Activated T-cell treated with anti-CD3 and anti-CD28 coated beads, Interleukin-2, amount 50 U/mL, for 48 hours (primary cell): ENCODE results near the gene ARHGAP27.
"Not testable (repeated sequence)": the region's sequence is repeated elsewhere in the genome, so short reads cannot be mapped to it uniquely, and the experiment has no call there.

Experiments used
- DNase-seq, 2 experiments: peaks; one replicate each; pipeline ENCODE4 v3.0.0-alpha.2; 2020

Gene ARHGAP27

GRCh38 chr17:45355087-45355486, 77.6 kb downstream of the ARHGAP27 start:
- DNase-seq, result no peak

DNA sequence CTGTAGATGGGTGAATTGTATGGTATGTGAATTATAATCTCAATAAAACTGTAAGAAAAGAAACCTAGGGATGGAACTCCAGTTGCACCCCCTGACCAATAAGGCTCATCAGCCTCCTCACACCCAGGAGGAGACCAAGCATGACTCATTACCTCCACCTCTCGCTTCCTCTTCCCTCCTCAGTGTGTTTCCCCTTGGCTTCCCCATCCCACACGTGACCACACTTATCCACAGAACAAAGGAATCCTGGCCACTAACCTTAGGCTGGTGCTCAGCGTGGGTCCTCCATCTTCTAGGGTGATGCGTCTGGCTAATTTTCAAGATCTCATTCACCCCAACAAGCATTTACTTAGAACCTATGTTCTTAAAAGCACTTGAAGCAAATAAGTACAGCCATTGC, 79.6 kb downstream of the ARHGAP27 start:
- DNase-seq, result peak; percentile 51 to 55

DNA sequence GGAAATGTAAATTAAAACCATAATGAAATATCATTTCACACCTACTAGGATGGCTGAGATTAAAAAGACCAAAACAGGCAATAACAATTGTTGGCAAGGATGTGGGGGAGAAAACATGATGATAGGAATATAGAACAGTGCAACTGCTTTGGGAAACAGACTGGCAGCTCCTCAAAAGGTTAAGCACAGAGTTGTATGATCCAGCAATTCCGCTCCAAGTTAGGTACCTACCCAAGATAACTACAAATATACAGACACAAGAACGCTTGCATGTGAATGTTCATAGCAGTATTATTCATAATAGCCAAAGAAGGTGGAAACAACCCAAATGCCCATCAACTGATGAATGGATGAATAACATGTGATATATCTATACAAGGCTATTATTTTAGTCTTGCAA, 80.8 kb downstream of the ARHGAP27 start:
- no peak for DNase-seq

GRCh38 chr17:45347444-45347843, 85.2 kb downstream of the ARHGAP27 start:
- DNase-seq, result no peak

- peak in 1 of 2 experiments; percentile 6 for DNase-seq
These were observed 86.3 kb downstream of the ARHGAP27 start for GRCh38 chr17:45346216-45347015.

GRCh38 chr17:45345554-45346215, 87.0 kb downstream of the ARHGAP27 start:
- DNase-seq, result no peak

DNA sequence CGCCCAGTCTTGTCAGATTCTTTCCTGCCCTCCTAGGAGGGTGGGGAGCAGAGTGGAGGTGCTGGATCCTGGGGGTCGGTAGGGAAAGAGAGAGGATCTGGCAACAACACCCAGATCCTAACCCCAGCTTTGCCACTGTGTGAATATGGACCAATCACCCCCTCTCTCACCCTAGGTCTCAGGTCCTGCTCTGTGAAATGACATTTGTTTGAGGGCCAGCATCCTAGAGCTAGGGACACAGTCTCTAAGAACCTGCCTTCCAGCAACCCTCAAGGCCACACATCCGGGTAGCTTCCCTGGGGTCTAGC, 87.5 kb downstream of the ARHGAP27 start:
- DNase-seq, result peak in 1 of 2 experiments; percentile 10

DNA sequence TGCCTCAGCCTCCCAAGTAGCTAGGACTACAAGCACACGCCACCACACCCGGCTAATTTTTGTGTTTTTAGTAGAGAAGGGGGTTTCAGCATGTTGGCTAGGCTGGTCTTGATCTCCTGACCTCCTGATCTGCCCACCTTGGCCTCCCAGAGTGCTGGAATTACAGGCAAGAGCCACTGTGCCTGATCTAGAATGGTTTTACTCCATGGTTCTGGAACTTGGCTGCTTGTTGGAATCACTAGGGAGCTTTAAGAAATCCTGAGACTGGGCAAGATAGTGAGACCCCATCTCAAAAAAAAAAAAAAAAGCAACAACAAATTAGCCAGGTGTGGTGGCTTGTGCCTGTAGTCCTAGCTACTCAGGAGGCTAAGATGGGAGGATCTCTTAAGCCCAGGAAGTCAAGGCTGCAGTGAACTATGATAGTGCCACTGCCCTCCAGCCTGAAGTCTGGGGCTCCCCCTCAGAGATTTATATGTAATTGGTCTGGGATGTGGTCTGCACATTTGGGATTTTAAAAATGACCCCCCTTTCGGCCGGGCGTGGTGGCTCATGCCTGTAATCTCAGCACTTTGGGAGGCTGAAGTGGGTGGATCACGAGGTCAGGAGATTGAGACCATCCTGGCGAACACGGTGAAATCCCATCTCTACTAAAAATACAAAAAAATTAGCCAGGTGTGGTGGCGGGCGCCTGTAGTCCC, 88.6 kb downstream of the ARHGAP27 start:
- DNase-seq, result not testable (repeated sequence)
